ENCODE measurements around the gene IGSF21.

DNA sequence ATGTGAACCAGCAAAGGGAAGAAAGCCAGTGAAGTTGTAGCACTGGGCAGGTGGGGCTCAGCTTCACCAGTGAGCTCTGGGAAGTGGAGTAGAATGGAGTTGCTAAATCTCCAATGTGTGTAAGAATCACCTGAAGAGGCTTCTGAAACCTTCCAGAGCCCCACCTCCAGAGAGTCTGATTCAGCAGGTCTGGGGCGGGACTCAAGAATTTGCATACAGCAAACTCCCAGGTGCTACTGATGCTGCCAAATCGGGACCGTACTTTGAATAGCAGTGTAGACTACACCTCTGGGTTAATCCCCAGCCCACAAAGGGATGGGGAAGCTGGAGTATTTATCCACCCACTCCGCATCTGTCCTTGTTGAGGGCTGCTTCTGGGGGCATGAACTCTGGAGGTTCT, 154.3 kb downstream of the IGSF21 start:
- TF ChIP-seq, protein P1, sequence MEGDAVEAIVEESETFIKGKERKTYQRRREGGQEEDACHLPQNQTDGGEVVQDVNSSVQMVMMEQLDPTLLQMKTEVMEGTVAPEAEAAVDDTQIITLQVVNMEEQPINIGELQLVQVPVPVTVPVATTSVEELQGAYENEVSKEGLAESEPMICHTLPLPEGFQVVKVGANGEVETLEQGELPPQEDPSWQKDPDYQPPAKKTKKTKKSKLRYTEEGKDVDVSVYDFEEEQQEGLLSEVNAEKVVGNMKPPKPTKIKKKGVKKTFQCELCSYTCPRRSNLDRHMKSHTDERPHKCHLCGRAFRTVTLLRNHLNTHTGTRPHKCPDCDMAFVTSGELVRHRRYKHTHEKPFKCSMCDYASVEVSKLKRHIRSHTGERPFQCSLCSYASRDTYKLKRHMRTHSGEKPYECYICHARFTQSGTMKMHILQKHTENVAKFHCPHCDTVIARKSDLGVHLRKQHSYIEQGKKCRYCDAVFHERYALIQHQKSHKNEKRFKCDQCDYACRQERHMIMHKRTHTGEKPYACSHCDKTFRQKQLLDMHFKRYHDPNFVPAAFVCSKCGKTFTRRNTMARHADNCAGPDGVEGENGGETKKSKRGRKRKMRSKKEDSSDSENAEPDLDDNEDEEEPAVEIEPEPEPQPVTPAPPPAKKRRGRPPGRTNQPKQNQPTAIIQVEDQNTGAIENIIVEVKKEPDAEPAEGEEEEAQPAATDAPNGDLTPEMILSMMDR (IDR thresholded peaks at IDR 0.05) = no peak
- no peak for TF ChIP-seq POLR2AphosphoS5 (IDR thresholded peaks at IDR 0.05; ENCODE audit: insufficient read depth in 1 of 2, low read depth in 1 of 2)

Data from vagina (tissue), 2 donors.